Right lobe of liver (tissue), 4 donors: ENCODE data around the gene RSBN1L.

Source experiments
- CTCF ChIP-seq, 4 donors: fragments of 200-600 bp in 3 of 4; fragments of 450-650 bp in 1 of 4; IDR thresholded peaks; one replicate each; pipeline versions ENCODE4 v1.5.1 to v1.8.0; 2016 to 2022; ENCODE audit warnings: antibody characterized with exemption in 4 of 4, mild to moderate bottlenecking in 2 of 4
- POLR2A ChIP-seq: fragments of 450-650 bp; IDR thresholded peaks from one replicate; pipeline ENCODE4 v1.6.1; 2017; ENCODE audit warnings: antibody characterized with exemption, mild to moderate bottlenecking
- donor health status: DM: no; HTN: no; CAD: no.
- donor health status: DM: no; HTN: no; CAD: no.
- donor health status: DM: no; HTN: yes; CAD: no.

- TF ChIP-seq POLR2A (no peak), CTCF (IDR thresholded peaks at IDR 0.05) (no peak)
Measured at GRCh38 chr7:77746164-77746823, 50.0 kb downstream of the RSBN1L start.
